Fibroblast of villous mesenchyme (primary cell): ENCODE data around the gene FAM20A. TPM values are rescaled to one million over a fixed set of nuclear protein-coding genes. Genes with fewer than 3 reads are reported as not detected.
A peak's percentile ranks its signal among the peaks of the same experiment; 100 is the strongest.
"Not testable (repeated sequence)": the region's sequence is repeated elsewhere in the genome, so short reads cannot be mapped to it uniquely, and the experiment has no call there.

Source experiments
- DNase-seq: peaks from one replicate; pipeline ENCODE4 v3.0.0-alpha.2; 2010; ENCODE audit warnings: low read depth
- H3K4me3 ChIP-seq: 2 replicates; pipeline ENCODE4 v1.5.1; 2011; ENCODE audit warnings: low read depth, mild to moderate bottlenecking, low read length
- total RNA-seq: library from RNA; depleted of rRNA; stranded (reverse); fragments of >200 nt; gene quantifications from 2 replicates; pipeline ENCODE4 v1.2.3, GENCODE V29; 2012
- TF ChIP-seq, protein P1 (sequence below): IDR thresholded peaks from 2 replicates; pipeline ENCODE4 v1.5.1; 2012; ENCODE audit warnings: low read depth, mild to moderate bottlenecking, low read length; ENCODE audit not compliant: insufficient read depth

Gene FAM20A
- total RNA-seq, 1 donor, result 2.2 TPM

DNA sequence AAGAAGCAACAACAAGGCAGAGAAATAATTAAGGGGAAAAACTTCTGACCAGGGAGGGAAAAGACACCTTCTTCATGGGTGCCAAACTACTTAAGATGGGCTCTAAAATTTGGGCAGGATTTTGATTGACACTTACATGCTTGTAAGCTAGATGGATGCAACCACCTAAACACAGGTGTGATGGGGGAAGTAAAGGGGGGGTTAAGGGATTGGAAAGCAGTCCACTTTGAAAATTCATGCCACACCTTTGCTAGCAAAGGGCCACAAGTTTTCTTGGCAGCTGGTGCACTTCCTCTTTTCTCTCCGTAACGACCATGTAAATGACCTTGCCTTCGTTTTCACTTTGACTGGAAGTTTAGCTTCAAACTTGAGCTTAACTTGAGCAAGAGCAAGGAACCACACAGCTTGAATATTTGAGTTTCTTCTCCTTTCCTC lies 103.3 kb downstream of the FAM20A start:
- H3K4me3 ChIP-seq, result no peak overlapping the region
- no peak for DNase-seq
- TF ChIP-seq, protein P1, sequence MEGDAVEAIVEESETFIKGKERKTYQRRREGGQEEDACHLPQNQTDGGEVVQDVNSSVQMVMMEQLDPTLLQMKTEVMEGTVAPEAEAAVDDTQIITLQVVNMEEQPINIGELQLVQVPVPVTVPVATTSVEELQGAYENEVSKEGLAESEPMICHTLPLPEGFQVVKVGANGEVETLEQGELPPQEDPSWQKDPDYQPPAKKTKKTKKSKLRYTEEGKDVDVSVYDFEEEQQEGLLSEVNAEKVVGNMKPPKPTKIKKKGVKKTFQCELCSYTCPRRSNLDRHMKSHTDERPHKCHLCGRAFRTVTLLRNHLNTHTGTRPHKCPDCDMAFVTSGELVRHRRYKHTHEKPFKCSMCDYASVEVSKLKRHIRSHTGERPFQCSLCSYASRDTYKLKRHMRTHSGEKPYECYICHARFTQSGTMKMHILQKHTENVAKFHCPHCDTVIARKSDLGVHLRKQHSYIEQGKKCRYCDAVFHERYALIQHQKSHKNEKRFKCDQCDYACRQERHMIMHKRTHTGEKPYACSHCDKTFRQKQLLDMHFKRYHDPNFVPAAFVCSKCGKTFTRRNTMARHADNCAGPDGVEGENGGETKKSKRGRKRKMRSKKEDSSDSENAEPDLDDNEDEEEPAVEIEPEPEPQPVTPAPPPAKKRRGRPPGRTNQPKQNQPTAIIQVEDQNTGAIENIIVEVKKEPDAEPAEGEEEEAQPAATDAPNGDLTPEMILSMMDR, result no peak

DNA sequence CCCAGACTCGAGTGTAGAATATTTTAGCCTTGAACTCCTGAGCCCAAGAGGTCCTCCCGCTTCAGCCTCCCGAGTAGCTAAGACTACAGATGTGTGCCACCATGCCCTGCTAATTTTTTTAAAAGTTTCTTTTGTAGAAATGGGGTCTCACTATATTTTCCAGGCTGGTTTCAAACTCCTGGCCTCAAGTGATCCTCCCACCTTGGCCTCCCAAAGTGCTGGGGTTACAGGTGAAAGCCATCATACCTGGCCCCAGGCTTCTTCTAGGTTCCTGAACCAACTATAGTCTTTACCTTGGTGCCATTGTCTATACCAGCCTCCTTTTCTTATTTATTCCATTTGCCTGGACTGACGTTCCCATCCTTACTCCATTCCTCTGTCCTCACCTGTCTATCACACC lies 106.1 kb downstream of the FAM20A start:
- no peak for DNase-seq
- H3K4me3 ChIP-seq, result no peak overlapping the region
- TF ChIP-seq, protein P1, result no peak

DNA sequence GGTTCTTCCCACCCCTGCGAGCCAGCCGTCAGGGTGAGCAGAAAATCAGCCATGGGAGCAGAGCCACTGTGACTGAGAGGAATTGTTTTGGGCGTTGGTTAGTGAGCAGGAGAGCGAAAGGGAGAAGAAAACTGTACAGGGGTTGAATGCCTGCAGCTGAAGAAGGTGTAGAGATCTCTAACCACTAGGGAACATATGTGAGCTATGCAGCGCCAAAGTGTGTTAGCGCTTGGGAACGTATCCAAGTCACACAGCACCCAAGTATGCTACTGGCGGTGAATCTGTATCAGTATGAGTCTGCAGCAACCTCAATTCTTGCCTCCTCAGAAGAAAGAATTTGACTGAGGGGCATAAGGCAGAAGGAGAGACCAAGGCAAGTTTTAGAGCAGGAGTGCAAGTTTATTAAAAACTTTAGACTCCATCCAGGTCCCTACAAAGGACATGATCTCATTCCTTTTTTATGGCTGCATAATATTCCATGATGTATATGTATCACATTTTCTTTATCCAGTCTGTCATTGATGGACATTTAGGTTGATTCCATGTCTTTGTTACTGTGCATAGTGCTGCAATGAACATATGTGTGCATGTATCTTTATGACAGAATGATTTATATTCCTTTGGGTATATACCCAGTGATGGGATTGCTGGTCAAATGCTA lies 108.6 kb downstream of the FAM20A start:
- H3K4me3 ChIP-seq, DNase-seq: not testable (repeated sequence)

DNA sequence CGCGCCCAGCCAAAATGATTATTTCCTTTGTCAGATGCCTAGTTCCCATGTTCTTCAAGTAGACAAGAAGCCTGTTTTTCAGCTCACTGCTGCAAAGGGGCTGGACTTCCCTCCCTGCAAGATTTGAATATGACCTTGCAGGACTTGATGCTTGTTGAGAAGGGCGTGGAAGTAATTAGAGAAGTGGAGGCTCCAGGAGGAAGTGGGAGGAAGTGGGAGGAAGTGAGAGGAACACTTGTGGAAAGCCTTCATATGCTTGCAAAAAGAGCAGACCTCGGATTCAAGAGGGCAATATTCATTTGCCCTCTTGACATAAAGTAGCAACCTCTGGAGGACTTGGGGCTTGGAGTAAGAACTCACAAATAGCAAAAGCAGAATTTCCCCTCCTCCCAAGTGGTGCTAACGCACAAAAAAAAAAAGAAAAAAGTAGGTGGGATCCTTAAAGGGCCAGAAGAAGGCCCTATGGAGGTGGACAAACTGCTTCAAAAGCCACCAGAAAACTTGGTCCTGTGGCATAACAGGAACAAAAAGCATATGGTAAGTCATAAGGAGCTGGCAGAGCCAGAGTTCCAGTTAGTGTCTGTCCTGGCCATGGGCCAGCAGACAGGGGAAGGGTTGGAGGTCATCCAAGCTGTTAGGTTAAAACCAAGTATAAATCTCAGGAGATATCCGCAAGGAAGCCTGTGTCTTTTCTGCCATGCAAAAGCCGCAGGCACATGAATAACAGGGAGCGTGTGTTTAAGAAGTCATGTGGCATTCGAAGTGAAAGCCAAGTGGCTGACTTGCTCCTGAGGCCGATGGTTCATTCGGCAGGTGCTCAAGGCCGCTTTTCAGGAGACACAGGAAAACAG lies 109.6 kb downstream of the FAM20A start:
- TF ChIP-seq, protein P1, result no peak
- DNase-seq, result peak; percentile 73
- no peak overlapping the region for H3K4me3 ChIP-seq

DNA sequence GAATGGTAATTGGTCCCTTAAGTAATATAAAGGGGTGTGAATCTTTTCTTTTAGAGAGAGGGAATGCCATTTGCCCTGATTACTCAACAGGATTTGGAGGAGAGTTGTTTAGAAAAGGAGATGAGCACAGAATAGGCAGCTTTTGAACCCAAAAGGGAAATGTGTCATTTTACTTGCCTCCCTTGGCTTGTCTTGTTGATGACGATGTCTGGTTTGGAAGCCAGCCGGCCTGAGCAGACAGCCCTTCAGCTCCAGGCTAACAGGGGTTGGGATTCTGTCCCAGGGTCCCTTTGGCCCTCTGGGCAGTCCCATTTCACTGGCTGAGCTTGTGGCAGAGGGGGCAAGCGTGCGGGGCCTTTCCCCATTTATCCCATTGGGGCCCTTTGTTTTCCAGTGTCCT lies 111.2 kb downstream of the FAM20A start:
- no peak for DNase-seq
- TF ChIP-seq, protein P1, result no peak
- H3K4me3 ChIP-seq, result no peak overlapping the region

Other genes with a start within 250 kb of the FAM20A start
- 80.7 and 109 TPM in 2 replicates for gene WIPI1, start 143.9 kb downstream of the FAM20A start, total RNA-seq
- 210 and 260 TPM in 2 replicates for gene PRKAR1A, start 88.9 kb downstream of the FAM20A start, total RNA-seq